ENCODE data around the gene PXDC1.
A peak's percentile ranks its signal among the peaks of the same experiment; 100 is the strongest.
"Not testable (repeated sequence)": the region's sequence is repeated elsewhere in the genome, so short reads cannot be mapped to it uniquely, and the experiment has no call there.

The PXDC1 gene

DNA sequence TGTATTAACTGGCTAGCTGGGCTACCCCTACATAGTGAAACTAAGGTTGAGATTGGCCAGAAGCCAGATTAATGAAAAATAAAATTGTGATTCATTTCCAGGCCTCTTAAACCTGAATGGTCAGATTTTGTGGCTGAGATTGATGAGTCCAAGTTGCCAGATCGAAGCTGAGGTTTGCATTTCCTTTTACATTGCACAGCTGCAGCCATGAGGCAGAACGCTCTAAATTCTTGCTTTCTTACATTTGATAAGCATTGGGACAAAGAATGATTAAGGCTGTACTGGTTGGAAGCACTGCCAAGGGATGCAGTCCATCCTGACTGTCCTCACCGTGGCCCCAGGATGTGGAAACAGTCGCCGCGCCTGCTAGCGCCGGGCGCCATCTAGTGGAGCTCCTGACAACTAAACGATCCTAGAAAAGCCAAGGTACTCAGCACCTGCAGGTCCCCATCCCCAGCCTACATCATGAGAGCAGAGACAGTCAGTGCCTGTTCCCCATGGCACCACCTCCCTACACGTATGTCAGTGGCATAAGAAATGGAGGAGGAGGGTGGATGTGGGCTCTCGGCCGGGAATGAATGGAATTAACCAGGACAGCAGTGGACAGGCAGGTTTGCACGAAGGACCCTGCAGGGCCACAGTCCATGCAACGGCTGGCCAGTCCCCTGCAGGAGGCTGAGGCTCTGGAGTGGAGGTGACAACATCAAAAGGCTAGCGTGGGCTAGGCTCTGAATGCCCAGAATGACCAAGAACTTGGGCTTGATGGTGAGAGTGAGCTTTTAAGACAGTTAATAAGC is 19.0 kb downstream of the PXDC1 start:
- DNase-seq (ENCODE audit: low read depth, low spot score) = peak; percentile 84

DNA sequence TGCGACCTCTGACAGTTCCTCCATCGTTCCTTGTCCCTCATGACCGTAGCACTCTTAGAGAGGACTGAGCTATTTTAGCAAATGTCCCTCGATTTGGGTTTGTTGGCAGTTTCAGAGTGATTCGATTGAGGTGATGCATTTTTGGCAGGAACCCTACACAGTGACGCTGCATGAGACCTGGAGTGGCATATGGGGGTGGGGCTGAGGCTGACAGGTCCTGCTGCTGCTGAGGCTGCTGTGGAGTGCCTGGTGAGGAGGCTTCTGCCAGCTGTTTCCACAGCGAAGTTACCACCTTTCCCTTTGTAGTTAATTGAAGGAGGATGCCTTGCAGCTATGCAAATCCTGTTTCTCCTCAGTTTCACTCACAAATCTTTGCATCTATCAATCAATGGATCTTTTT is 19.8 kb downstream of the PXDC1 start:
- no peak for DNase-seq (ENCODE audit: low read depth, low spot score)

DNA sequence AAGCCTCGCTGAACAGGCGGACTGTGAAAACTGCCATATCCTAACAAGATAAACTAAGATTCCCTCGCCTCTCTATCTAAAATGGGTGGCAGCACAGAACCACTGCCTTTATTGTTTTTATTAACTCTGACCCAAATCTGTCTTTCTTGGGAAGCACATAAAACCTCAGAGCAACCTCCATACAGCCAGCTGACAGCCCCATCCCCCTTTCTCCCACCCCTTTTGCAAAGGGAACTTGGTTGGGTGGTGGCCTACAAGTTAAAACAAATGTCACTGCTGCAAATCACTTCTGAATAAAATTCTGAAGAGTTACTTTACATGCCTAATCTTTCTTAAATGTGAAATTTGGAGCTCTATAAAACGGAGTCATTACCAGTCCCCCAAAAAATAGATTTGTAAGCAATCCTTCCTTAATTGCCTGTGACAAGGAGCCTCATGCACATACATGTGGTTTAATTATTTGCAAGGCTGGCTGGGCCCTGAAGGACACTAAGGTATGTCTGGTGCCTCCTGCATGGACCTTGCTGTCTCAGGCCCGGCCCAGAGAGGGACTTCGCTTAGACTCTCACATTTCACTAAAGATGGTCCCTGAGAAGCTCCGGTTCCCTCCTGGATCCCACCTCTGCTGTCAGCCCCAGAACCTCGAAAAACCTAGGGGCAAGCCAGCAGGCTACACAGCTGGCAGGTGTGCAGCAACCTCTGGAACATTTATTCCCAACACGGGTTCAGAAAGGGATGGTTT is 21.7 kb downstream of the PXDC1 start:
- no peak for DNase-seq (ENCODE audit: low read depth, low spot score)

DNA sequence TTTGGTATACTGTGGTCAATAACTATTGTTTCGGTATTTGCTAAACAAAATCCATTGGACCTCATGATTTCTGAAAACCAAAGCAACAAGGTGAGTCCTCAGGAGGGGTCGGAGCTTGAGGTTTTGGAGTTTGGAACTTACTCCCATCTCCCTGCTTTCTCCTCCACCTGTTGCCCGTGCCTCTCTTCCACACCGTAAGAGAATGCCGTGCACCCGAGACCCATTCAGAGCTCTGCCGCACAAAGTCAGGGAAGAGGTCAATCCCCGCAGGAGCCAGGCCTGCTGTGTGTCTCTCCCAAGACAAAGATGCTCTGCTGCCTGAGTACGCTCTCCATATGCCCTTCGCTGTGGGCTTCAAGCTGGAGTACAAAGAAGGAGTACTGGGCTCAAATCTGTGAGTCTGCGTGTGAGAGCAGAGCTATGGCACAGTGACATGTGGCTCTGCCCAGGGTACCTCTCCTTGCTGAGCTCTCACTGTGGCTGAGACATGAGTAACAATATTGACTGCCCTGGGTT is 23.9 kb downstream of the PXDC1 start:
- DNase-seq (ENCODE audit: low read depth, low spot score) = no peak

DNA sequence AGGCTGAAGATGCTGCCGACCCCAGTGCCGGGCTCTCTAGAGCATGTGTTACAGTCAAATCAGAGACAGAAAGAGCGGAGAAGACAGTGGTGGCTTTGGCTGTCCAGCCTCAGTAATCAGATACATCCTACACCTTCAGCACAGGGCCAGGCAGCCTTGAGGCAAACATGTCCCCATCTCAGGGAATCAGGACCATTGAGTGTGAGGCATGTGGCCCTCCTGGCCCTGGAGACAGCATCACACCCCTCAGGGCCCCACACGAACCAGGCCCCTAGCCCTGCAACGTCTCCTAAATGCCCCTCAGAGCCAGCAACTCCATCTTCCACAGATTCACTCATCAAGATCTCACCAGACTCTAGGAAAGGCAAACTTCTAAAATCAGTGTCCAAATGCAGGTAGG is 24.5 kb downstream of the PXDC1 start:
- no peak for DNase-seq (ENCODE audit: low read depth, low spot score)

DNA sequence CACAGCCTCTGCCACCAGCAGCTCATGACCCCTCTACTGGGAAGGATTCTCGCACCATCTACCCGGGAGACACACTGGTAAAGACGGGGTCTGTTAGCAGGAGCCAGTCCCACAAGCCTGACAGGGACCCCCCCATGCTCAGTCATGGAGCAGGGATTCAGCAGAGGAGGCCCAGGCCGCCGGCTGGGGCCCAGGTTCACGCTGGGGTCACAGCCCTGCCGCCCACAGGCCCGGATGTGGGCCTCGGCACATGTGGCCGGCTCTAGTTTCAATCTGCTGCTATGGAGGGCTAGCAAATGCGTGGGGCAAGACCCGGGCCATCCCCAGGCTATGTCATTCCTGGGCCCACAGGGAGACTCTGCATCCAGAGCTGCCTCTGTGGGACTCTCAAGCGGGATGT is 25.1 kb downstream of the PXDC1 start:
- no peak for DNase-seq (ENCODE audit: low read depth, low spot score)

DNA sequence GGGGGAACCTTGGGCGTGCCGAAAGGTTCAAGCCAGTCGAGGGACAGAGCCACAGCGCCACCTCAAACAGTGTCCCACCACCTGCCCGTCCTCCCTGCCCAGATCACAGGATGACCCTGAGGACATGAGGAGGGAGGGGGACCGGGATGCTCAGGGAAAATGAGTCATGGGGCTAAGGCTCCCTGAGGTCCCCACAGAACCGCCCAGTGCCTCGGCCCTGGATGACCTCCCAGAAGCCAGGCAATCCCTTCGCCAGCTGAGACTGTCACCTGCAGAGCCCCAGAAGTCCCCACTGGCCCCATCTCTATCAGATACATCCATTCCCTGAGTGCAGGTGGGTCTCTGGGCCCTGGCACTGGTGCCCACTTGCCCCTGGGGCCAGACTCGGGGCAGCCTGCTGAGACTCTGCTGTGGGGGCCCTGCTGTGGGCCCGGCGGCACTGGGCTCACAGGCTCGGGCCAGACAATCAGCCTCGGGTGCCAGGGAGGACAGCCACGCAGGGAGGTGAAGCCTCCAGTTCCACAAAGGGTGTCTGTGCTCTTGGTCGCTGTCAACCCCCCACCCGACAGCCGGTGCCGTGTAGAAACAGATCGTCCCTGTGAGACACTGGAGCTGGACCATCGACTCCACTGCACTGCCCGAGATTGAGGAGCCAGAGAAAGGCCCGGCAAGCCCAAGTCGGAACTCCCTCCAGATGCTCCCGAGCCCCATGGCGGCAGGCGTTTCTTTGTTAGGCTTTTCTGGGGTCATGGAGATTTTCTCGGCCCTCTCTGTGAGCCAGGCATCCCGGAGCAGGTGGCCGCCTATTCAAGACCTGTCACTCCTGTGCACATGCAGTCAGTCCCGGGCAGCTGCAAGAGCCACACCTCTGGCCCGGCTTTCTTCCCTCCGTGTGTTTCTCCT is 26.1 kb downstream of the PXDC1 start:
- no peak for DNase-seq (ENCODE audit: low read depth, low spot score)

DNA sequence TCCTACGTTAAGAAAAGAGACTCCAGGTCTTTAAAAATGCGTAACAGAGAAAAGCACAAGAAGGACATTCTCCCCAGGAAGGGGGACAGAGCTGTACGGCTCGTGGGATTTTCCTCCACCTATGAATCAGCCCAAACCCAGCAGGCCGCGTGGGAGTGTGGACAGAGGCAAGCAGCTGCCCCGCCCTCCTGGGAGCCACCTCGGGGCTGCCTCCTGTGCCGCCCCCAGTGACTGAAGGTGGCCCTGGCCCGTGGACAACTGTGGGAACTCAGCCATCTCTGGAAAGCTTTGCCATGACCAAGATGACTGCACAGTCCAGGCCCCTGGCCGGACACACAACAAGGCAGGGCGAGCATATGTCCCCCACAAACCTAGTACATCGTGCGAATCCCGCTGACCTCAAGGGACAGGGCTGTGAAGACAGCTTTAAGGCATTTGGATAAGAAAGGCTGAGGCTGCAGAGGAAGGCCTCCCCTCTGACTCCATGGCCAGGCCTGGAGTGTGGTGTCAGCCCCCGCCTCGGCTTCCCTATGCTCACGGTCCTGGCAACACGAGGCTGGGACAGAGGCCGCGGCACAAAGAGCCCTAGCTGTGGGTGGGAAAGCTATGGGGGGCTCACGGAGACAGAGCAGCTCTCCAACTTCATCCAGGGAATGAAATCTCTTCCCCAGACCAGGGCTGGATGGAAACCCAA is 26.9 kb downstream of the PXDC1 start:
- DNase-seq (ENCODE audit: low read depth, low spot score) = no peak

DNA sequence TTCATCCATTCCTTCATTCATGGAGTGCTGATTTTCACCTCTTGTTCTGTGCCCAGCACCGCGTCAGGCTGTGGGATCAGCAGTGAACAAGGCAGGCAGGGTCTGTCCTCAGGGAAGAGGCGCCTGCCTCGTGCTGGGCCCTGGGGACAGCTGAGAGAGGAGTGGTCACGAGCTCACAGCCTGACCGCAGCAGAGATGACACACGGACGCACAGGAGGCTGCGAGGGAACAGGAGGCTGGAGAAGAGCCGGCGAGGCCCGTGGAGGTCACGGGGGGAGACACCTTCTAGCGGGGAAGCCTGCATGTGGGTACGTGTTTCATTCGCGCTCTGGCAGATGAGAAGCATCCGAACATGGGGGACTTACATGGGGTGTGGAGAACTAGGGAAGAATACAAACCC is 27.5 kb downstream of the PXDC1 start:
- no peak for DNase-seq (ENCODE audit: low read depth, low spot score)

DNA sequence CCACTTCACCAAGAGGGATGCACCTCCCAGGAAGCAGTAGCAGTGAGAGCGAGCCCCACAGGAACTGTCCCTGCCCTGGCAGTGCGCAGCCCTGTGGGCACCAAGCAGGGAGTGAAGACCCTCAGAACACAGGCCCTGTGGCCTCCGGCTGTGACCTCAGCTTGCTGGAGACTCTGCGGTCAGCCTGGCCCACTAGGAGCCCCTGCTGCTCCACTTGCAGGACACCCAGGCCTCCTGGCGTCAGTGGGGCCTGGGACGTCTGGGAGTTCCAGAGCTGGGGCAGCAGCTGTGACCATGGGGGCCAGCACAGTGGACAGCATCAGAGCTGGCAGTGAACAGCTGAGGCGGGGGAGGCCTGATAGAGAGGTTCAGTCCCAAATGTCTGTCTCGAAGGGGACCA is 28.3 kb downstream of the PXDC1 start:
- DNase-seq (ENCODE audit: low read depth, low spot score) = no peak

DNA sequence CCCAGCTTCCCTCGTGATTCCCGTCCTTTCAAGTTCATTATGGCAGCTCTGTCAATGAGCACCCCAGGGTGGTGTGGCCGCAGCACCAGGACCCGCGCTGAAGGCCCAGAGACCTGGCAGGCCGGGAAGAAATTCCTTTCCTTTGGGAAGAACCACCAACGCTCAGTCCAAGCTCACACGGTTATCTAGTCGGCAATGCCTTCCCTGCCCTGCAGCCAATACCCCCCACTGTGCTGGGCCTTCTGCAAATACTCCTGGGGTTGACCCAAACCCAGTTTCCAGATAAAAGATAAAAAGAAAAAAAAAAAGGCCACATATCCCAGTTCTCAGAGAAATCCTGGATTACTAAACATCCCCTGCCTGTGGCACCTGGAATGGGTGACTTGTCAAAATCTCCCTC is 28.7 kb downstream of the PXDC1 start:
- peak; percentile 61 for DNase-seq (ENCODE audit: low read depth, low spot score)

DNA sequence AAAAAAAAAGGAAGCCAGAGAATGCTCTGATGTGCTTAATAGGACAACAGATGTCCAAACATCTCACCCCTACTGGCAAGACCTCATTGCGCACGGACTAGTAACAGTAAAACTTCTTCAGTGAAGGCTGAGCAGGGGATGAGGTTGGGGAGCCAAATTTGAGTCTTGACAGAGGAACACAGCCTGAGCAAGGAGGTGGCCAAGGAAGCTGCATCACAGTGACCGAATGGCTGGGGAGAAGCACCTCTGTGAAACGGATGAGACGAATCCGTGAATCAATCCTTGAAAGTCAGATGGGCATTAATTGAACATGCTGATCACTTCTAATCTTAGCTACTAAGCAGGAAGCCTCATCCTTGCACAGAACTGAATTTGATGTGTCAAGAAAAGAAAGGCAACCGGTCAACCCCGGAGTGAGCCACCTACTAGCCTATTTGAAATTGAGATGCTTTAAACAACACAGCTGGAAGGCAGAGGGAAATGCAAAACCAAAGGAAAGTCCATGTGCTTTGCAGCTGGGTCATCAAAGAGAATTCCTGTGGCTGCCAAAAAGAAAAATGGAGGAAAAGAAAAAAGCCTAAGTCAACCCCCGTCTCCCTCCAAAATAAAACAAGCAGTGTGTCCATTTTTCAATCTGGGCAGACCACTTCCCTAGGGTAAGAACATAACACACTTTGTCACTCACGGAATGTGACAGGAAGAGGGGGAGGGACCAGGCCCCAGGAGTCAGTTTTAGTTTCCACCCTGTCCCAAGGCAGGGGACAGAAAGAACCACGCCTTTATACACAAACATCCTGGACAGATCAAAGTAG is 29.5 kb downstream of the PXDC1 start:
- DNase-seq (ENCODE audit: low read depth, low spot score) = no peak

DNA sequence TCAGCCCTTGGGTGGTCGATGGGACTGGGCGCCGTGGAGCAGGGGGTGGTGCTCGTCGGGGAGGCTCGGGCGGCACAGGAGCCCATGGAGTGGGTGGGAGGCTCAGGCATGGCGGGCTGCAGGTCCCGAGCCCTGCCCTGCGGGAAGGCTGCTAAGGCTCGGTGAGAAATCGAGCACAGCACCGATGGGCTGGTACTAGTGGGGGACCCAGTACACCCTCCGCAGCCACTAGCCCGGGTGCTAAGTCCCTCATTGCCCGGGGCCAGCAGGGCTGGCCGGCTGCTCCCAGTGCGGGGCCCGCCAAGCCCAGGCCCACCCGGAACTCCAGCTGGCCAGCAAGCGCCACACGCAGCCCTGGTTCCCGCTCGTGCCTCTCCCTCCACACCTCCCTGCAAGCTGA is 30.7 kb downstream of the PXDC1 start:
- not testable (repeated sequence) for DNase-seq (ENCODE audit: low read depth, low spot score)

DNA sequence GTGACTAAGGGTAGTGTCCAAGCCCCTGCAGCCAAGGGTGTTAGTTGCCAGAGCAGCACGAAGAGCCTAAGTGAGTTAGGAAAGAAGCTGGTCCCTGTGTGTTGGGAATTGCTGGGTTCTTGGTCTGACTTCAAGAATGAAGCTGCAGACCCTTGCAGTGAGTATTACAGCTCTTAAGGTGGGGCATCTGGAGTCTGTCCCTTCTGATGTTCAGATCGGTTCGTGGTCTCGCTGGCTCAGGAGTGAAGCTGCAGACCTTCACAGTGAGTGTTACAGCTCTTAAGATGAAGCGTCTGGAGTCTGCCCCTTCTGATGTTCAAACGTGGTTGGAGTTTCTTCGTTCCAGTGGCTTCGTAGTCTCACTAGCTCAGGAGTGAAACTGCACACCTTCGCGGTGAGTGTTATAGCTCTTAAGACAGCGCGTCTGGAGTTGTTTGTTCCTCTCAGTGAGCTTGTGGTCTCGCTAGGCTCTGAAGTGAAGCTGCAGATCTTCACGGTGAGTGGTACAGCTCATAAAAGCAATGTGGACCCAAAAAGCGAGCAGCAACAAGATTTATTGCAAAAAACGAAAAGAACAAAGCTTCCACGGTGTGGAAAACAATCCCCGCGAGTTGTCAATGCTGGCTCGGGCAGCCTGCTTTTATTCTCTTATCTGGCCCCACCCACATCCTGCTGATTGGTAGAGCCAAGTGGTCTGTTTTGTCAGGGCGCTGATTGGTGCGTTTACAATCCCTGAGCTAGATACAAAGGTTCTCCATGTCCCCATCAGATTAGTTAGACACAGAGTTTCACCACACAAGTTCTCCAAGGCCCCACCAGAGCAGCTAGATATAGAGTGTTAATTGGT is 31.8 kb downstream of the PXDC1 start:
- DNase-seq (ENCODE audit: low read depth, low spot score) = no peak

DNA sequence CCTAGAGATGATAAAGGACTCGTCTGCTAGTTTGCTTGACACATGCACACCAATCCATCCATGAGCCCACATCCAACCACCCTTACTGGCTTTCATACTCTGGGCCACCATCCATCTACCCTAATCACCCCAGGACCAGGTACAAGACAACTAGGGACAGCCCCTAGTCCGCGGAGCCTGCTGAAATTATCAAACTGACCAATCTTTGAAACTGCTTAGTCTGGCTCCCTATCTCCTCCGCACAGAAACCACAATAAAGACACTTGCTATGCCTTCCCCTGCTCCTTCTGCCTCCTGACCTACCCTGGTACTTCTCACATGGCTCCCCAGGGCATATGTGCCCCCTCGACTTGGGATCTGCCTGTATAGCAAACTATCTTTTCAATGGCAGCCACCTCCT is 33.1 kb downstream of the PXDC1 start:
- DNase-seq (ENCODE audit: low read depth, low spot score) = no peak

DNA sequence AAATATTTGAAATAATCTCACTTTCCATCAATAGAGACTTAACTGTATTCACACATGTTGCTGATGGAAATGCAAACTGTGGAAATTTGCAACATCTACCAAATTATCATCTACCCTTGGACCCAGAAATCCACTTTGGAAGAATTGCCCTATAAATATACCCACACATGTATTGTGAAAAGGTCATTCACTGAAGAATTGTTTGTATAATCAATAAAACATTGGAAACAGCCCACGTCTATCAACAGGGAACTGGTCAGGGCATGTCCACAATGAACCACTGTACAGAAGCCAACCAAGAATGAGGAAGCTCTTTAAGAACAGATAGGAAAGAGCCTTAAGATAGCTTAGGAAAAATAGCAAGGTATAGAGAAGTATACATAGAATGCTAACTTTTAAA is 36.2 kb downstream of the PXDC1 start:
- no peak for DNase-seq (ENCODE audit: low read depth, low spot score)

DNA sequence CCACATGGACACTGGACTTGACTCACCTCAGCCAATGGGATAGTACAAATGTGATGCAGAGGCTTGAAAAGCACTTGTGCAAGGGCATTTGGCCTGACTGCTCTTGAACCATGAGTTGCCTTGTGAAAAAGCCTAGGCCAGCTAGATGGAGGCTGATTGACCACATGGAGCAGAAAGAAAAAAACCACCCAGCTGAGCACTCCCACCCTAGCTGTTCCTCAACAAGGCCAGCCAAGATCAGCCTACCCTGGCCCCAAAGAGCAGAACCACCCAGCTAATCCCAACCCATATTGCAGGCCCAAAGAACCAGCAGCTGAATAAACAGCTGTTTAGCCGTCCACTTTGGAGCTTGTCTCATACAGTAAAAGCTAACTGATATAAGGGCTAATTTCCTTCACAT is 36.7 kb downstream of the PXDC1 start:
- DNase-seq (ENCODE audit: low read depth, low spot score) = no peak

DNA sequence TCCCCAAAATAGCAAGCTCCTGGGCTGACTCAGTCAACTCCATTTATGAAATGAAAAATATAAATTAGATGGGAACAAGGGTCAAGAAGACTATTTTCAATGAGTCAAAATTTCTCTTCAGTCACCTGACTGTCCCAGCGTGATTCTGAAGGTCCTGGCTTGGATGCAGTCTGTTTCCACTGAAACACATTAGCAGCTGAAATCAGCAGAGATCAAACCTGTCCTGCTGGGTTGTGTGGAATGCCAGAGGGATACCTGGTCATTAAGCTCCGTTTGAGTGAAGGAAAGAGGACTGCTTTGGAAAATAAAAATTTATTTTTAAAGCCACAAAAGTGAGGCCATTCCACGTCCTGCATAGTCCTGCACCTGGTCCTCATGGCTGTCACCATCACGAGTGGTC is 37.4 kb downstream of the PXDC1 start:
- no peak for DNase-seq (ENCODE audit: low read depth, low spot score)

DNA sequence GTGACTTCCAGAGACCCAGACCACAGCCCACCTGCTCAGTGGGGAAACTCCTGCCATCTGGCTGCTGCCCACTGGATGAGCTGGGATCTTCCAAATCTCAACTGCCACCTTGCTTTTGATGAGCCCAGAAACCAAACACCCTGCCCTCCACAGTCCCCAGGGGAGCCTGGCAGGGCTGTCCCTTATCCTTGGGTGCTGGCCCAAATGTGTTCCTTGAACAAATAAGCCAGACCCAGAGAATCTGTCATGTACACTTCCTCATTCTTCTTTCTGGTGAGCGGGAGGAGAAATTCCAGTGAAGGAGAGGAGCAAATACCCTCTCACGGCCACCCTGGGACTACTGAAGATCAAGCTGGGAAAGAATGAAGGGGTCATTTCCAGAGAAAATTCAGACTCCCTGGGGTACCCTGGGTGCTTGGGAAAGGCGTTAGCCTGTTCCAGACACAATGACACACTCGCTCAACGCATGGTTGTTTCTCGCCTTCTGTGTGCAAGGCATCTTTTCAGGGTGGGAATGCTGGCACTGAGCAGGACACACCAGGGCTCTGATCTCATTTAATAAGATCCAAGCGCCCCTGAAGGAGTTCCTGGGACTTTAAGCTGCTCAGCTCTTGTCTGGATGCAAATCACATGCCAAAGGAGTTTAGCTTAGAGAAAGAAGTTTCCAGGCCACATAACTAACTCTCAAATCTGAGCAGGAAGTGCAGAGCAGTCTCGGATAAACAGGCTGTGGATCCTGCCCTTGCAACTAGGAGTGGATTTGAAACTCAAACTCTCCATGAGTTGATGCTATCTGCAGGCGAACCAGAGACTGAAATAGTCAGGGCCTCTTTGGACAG is 38.5 kb downstream of the PXDC1 start:
- DNase-seq (ENCODE audit: low read depth, low spot score) = no peak
